HG03571 (cell line): ENCODE measurements around the gene MAP2K5.

ENCODE experiments used
- ATAC-seq: cut with Tn5 transposase; IDR thresholded peaks from one replicate; pipeline ENCODE4 v1.9.1; 2021; ENCODE audit not compliant: unreplicated experiment

The MAP2K5 gene

DNA sequence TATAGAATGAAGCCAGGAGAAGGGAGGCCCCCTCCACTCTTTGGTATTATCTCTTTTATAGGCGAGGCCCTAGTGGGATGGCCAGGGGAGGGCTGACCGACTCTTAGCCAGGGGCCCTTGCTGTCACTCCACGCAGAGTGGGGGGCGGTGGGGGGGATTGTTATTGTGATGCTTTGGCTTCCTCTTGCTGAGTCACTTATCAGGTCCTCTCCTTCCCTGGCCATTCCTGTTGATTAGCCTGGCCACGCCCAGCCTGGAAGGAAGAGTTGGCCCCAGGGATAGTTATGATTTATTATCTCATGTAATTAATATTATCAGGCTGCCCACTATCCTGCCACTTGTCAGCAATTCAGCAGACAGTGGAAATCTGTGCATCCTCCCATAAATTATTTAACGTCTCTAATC, 257.3 kb downstream of the MAP2K5 start:
- no peak for ATAC-seq

DNA sequence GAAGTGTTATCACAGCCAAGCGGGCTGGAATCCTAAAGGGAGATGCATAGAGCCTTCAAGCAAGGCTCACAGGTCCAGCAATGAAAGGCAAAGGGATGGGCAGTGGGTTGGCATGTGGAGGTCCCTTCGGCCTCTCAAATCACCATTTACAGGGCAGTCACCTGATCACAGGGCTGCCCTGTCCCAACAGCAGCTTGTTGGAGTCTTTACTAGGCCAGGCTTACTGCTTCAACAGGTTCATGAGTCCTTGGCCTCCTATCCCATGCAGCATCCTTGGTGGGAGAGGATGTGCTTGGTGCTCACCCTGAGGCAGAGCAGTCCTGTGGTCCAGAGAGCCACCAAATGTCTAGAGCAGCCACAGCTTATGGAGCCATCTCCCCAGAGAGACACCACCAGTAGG, 258.6 kb downstream of the MAP2K5 start:
- ATAC-seq: no peak

DNA sequence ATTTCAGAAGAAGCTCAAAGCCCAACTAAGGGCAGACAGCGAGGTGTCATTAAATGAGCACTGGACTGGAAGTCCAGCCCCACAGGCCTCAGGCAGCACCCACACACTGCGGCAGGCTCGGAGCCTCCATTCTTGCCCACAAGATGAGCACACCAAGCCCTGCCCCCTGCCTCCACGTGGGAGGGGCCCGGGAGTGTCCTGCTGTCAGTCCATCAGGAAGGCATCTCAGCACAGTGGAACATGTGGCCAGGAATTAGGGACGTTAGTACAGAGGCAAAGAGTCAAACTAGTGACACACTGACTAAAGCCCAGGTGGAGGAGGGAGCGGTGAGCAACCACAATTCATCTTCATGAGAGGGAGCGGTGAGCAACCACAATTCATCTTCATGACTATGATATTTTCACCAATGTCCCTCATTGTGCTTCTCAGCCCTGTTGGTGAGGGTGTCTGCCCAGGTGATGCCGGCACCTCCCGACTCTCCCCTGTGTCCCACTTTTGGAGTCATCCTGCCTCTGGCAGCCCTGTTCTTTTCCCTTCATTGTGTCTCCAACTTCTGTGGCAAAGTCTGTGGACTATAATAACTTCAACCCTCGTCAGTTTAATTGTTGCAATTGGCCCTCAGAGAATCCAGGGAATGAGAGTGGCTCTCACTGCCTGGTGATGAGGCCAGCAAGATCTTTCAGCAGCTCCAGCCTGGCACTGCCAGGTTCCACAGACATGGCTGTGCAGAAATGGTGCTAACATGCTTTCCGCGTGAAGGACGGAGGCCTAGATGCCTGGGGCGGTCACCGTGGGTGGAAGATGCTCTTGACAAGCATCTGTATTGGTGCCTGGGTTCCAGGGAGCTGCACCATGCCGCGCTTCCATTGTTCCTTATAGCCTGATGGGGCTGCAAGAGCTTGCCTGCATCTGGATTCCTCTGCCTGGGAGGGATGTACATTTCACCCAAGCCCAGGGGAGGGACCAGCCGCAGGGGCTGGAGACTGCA, 259.7 kb downstream of the MAP2K5 start:
- ATAC-seq: no peak

GRCh38 chr15:67803299-67803698, 260.8 kb downstream of the MAP2K5 start:
- no peak for ATAC-seq

- no peak for ATAC-seq
Observed at GRCh38 chr15:67803996-67804843, 261.7 kb downstream of the MAP2K5 start.

DNA sequence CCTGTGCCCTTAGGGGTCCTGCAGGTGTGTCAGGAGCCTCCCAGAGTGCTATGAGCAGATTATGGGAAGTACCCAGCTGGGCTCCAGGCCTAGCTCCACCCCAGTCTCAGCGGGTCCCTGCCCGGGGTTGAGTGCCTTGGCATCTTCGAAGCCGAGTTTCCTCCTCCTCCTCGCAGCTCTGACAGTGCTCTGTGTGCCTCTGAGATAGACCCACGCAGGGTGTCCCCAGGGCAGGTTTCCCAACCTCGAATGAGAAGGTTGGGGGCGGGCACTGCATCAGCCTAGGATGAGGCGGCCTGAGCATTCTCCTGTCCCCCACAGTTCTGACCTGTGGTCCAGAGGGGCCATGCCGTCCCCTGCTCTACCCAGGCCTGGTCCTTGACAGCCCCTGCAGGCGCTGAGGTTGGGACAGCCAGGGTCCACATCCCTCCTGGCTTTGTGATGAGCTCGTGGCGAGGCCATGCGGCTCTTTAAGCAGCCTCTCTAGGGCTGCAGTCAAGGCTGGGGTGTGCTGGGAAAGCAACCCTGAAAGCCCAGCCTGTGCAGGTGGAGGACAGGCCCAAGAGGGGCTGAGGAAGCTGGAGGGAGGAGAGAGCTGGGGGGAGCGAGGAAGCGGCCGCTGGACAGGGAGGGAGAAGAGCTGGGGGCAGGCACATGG, 262.6 kb downstream of the MAP2K5 start:
- ATAC-seq: no peak

DNA sequence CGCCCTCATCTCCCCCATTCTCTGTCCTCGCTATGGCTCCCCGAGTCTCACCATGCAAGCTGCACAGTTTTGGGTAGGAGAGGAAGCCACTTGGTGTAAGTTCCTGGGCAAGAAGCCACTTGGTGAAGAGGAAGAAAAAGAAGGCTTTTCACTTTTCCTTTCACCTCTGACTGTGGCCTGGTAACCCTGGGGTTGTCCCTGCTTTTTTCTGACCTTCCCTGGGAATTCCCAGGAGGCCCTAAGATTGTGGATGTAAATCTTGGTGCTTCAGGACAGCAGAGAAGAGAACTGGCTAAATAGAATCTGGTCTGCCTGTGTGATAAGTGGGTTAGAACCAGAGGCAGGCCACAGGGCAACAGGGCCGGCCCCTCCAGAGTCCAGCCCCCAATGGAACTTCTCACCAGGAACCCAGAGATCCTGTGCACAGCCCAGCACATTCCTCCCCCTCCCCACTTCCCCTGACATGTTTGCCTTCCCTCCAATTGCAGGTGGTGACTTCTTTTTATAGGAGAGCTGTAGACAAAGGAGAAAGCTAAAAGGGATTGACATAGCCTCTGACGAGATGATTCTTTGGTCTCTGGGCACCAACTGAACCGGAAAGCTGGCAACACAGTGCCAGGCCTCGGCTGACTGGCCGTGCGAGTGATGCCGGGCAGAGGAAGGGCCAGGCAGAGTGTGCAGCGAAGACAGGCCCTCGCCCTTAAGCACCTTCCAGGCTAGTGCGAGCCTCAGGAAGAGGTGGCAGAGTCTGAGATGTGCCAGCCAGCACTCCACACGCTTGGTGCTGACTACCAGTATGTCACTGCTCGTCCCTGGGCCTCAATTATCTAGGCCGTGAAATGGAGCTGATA, 263.4 kb downstream of the MAP2K5 start:
- no peak for ATAC-seq

GRCh38 chr15:67806536-67806935, 264.0 kb downstream of the MAP2K5 start:
- ATAC-seq: no peak

GRCh38 chr15:67807141-67807540, 264.6 kb downstream of the MAP2K5 start:
- no peak for ATAC-seq

DNA sequence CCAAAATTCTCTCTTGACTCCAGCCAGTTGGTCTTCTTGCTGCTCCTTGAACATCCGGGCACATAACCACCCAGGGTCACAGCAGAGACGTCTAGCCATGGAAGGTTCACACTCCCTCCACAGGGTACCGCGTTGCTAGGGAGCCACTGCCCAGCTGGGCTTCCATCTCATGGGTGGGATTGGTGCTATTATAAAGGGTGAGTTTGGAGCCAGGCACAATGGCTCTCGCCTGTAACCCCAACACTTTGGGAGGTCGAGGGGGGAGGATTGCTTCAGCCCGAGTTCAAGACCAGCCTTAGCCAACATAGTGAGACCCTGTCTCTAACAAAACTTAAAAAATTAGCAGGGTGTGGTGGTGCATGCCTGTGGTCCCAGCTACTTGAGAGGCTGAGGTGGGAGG, 265.3 kb downstream of the MAP2K5 start:
- ATAC-seq: no peak

GRCh38 chr15:67808821-67809220, 266.3 kb downstream of the MAP2K5 start:
- ATAC-seq: no peak

DNA sequence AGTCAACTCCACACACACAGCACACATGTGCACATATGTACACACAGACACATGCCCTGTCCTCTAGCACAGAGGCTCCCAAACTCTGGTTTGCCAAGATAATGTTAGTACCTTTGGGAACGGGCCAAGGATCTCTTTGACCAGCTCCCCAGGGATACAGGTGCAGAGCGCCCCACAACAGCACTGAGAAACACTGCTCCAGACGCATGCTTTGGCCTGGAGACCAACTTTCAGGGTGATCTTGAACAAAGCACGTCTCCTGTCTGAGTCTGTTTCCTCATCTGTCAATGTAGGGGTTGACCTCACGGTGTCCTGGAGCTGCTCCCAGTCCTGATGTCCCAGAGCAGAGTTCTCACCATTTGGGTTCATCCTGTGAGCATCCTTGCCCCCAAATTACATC, 266.9 kb downstream of the MAP2K5 start:
- ATAC-seq: no peak

- no peak for ATAC-seq
Observed at GRCh38 chr15:67809866-67810265, 267.4 kb downstream of the MAP2K5 start.

DNA sequence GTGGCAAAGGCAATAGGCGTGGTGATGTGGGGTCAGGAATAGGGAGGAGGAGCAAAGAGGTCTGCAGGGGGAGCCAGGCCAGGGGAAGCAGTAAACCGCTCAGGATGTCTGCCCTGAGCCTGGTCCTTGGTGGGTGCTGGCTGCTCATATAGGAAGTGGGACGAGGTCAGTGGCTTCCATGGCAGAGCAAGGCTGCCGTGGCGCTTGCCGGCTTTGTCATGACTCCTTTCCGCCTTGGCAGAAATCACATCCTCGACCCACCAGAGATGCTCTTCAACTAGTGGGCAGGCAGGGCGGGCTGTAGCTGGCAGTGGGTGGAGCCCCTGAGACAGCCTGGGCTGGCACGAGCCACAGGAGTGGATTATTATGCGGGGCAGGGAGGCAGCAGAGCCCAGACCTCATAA, 269.7 kb downstream of the MAP2K5 start:
- ATAC-seq: no peak

DNA sequence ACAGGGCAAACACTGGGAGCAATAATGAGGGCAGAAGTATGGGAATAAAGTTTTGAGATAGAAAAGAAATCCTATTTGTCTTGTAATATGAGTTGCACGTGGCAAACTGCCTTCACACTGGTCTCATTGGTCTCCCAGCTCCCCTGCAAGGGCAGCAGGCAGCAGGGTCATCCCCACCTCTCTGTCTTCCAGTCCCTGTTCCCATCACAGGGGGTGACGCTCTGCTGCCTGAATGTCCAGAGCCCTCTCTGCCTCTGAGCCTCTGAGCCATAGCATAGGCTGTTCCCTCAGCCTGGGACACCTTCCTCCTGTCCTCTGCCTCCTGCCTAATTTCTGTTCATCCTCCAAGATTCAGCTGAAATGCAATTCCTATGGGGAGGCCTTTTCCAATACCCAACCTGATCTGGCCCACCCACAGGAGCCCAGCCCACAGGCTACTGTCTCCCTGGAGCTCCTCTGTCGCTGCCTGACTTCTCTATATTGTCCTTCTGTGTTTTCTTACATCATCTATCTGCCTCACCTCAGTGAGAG, 270.7 kb downstream of the MAP2K5 start:
- ATAC-seq: no peak

DNA sequence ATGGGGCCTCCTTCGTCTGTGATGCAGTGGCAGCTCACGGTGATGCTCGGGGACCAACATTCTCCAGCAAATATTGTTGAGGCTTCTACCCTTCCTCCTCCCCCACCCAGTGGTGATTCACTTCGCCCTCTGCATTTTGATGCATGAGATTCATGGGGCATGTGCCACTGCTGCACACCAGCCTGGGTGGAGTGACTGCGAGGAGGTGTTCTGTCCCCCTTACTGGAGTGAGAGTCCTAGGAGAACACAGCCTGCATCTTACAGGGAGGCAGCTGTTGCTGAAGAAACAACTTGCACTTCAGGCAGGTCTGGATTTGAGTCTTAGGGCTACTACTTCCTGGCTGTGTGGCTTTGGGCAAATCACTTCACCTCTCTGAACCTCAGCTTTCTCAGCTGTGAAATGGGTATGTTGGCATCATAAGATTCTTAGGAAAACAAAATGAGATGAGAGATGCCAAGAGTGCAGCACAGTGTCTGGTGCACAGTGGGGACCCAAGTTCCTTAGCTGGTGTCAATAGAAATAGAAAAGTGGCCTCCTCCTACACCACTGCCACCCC, 272.6 kb downstream of the MAP2K5 start:
- ATAC-seq: no peak

GRCh38 chr15:67816668-67817067, 274.2 kb downstream of the MAP2K5 start:
- ATAC-seq: no peak

GRCh38 chr15:67818464-67818863, 276.0 kb downstream of the MAP2K5 start:
- no peak for ATAC-seq

GRCh38 chr15:67819636-67820035, 277.1 kb downstream of the MAP2K5 start:
- no peak for ATAC-seq
